ENCODE results near the gene RAB15. TPM values are rescaled to one million over a fixed set of nuclear protein-coding genes. Genes with fewer than 3 reads are reported as not detected.

The RAB15 gene
- total and polyA plus RNA-seq, 2 experiments from 2014 or later, result 8.8 to 13.8 TPM

- DNase-seq (ENCODE audit: low read depth in 1 of 2, low spot score in 1 of 2), result no peak
Measured at GRCh38 chr14:64955297-64955696, 16.8 kb downstream of the RAB15 start.

GRCh38 chr14:64954491-64955240 is 17.5 kb downstream of the RAB15 start:
- Histone ChIP-seq H3K9me3 (ENCODE audit: low read depth) (no peaks in the 10 kb centered on the region), H3K27ac (no peak overlapping the region), H3K4me1 (ENCODE audit: low read depth) (no peaks in the 10 kb centered on the region), H3K27me3 (no peaks in the 10 kb centered on the region), H3K36me3 (no peaks in the 10 kb centered on the region), H3K4me3 (no peak overlapping the region)
- no peak for TF ChIP-seq CTCF (IDR thresholded peaks at IDR 0.05; ENCODE audit: low read depth, low read length)
- DNase-seq (ENCODE audit: low read depth in 1 of 2, low spot score in 1 of 2), result no peak

More at GRCh38 chr14:64955297-64955696, 16.8 kb downstream of the RAB15 start:
- Histone ChIP-seq H3K27me3 (no peaks in the 10 kb centered on the region), H3K4me3 (no peak overlapping the region), H3K9me3 (ENCODE audit: low read depth) (no peaks in the 10 kb centered on the region), H3K36me3 (no peaks in the 10 kb centered on the region), H3K27ac (no peak overlapping the region), H3K4me1 (ENCODE audit: low read depth) (no peaks in the 10 kb centered on the region)
- TF ChIP-seq CTCF (IDR thresholded peaks at IDR 0.05; ENCODE audit: low read depth, low read length), result no peak

- no peak for DNase-seq (ENCODE audit: low read depth in 1 of 2, low spot score in 1 of 2)
- H3K36me3 ChIP-seq, result no peaks in the 10 kb centered on the region
- H3K4me1 ChIP-seq (ENCODE audit: low read depth), result no peaks in the 10 kb centered on the region
- H3K27ac ChIP-seq, result no peak overlapping the region
- H3K4me3 ChIP-seq, result no peak overlapping the region
- no peaks in the 10 kb centered on the region for H3K9me3 ChIP-seq (ENCODE audit: low read depth)
- H3K27me3 ChIP-seq, result no peaks in the 10 kb centered on the region
- no peak for TF ChIP-seq CTCF (IDR thresholded peaks at IDR 0.05; ENCODE audit: low read depth, low read length)
Measured at GRCh38 chr14:64953661-64954060, 18.5 kb downstream of the RAB15 start.

GRCh38 chr14:64953310-64953654 is 18.9 kb downstream of the RAB15 start:
- no peak for TF ChIP-seq CTCF (IDR thresholded peaks at IDR 0.05; ENCODE audit: low read depth, low read length)

GRCh38 chr14:64952598-64953309 is 19.4 kb downstream of the RAB15 start:
- no peaks in the 10 kb centered on the region for H3K27me3 ChIP-seq
- H3K36me3 ChIP-seq, result no peaks in the 10 kb centered on the region
- H3K4me1 ChIP-seq (ENCODE audit: low read depth), result no peaks in the 10 kb centered on the region
- H3K27ac ChIP-seq, result no peak overlapping the region
- peak in 1 of 2 donors; percentile 9 for DNase-seq (ENCODE audit: low read depth in 1 of 2, low spot score in 1 of 2)
- no peaks in the 10 kb centered on the region for H3K9me3 ChIP-seq (ENCODE audit: low read depth)
- no peak overlapping the region for H3K4me3 ChIP-seq
- no peak for TF ChIP-seq CTCF (IDR thresholded peaks at IDR 0.05; ENCODE audit: low read depth, low read length)

More at GRCh38 chr14:64953310-64953654, 18.9 kb downstream of the RAB15 start:
- Histone ChIP-seq H3K9me3 (ENCODE audit: low read depth) (no peaks in the 10 kb centered on the region), H3K4me3 (no peak overlapping the region), H3K27ac (no peak overlapping the region), H3K27me3 (no peaks in the 10 kb centered on the region), H3K4me1 (ENCODE audit: low read depth) (no peaks in the 10 kb centered on the region), H3K36me3 (no peaks in the 10 kb centered on the region)
- DNase-seq (ENCODE audit: low read depth in 1 of 2, low spot score in 1 of 2), result no peak
